K562 (cell line): Measurements from ENCODE around the gene CASP2. TPM values are rescaled to one million over a fixed set of nuclear protein-coding genes. Genes with fewer than 3 reads are reported as not detected.

Experiments used
- ADNP ChIP-seq: fragments of 200-800 bp; sonication (Bioruptor generic); IDR thresholded peaks from 2 replicates; pipeline ENCODE4 v1.6.1; 2016; ENCODE audit warnings: missing genetic modification characterization, missing compliant biosample characterization
- ARNT ChIP-seq, 2 experiments: fragments of 450-650 bp; IDR thresholded peaks; 2 replicates each; pipeline ENCODE4 v1.6.1; 2016; ENCODE audit warnings: mild to moderate bottlenecking in 1 of 2
- CBFA2T2 ChIP-seq: fragments of 450-650 bp; conservative IDR thresholded peaks from 2 replicates; pipeline ENCODE4 v1.6.1; 2017; ENCODE audit warnings: mild to moderate bottlenecking
- HMBOX1 ChIP-seq: sonication (generic); IDR thresholded peaks from 2 replicates; pipeline ENCODE4 v1.6.1; 2016
- JUND ChIP-seq, 2 experiments: IDR thresholded peaks; 2 replicates in 1 of 2; 3 replicates in 1 of 2; pipeline ENCODE4 v1.6.1; 2011; ENCODE audit warnings: borderline replicate concordance in 2 of 2, low read depth in 2 of 2, low read length in 2 of 2, improper control_type of control experiment in 1 of 2, missing biosample characterization in 1 of 2, missing genetic modification characterization in 1 of 2, missing genetic modification reagents in 1 of 2
- KDM5B ChIP-seq: fragments of 200-600 bp; sonication (generic); IDR thresholded peaks from 2 replicates; pipeline ENCODE4 v1.6.1; 2012; ENCODE audit warnings: low read depth, mild to moderate bottlenecking, moderate library complexity, low read length, control low read depth, inconsistent platforms; ENCODE audit not compliant: insufficient replicate concordance
- MAFG ChIP-seq: fragments of 450-650 bp; conservative IDR thresholded peaks from 2 replicates; pipeline ENCODE4 v1.6.1; 2016; ENCODE audit warnings: missing genetic modification characterization, missing compliant biosample characterization
- MNT ChIP-seq, 2 experiments: fragments of 450-650 bp; conservative IDR thresholded peaks; 2 replicates each; pipeline ENCODE4 v1.6.1; 2017; ENCODE audit warnings: mild to moderate bottlenecking in 2 of 2, moderate library complexity in 2 of 2
- NR4A1 ChIP-seq, 2 experiments: fragments of 250-450 bp in 1 of 2; fragments of 450-650 bp in 1 of 2; sonication (Bioruptor Pico) in 1 of 2; IDR thresholded peaks; 2 replicates each; pipeline versions ENCODE4 v1.4.0 to v1.6.1; 2016 to 2020; ENCODE audit warnings: mild to moderate bottlenecking in 2 of 2, missing compliant biosample characterization in 1 of 2, missing genetic modification characterization in 1 of 2, moderate library complexity in 1 of 2
- PHF8 ChIP-seq: fragments of 200-600 bp; sonication (generic); IDR thresholded peaks from 2 replicates; pipeline ENCODE4 v1.6.1; 2012; ENCODE audit warnings: mixed run types, mild to moderate bottlenecking, inconsistent platforms, low read length, moderate library complexity, borderline replicate concordance
- PRMT5 ChIP-seq: sonication (generic); formaldehyde crosslinking; IDR thresholded peaks from 2 replicates; pipeline ENCODE4 v1.5.0; 2020; ENCODE audit warnings: missing genetic modification reagents
- PURB ChIP-seq: sonication (generic); formaldehyde crosslinking; IDR thresholded peaks from 2 replicates; pipeline ENCODE4 v1.9.0; 2021; ENCODE audit warnings: low read depth, mild to moderate bottlenecking, missing genetic modification reagents
- SMARCE1 ChIP-seq: fragments of 450-650 bp; IDR thresholded peaks from 2 replicates; pipeline ENCODE4 v1.7.1; 2016; ENCODE audit warnings: mild to moderate bottlenecking
- TFAM ChIP-seq: fragments of 250-450 bp; sonication (Bioruptor Pico); conservative IDR thresholded peaks from 2 replicates; pipeline ENCODE4 v1.5.0; 2021; ENCODE audit warnings: mild to moderate bottlenecking, moderate library complexity
- ZFP30 ChIP-seq: fragments of 250-450 bp; sonication (Bioruptor Pico); IDR thresholded peaks from 2 replicates; pipeline ENCODE4 v1.8.0; 2022; ENCODE audit warnings: moderate library complexity, mild to moderate bottlenecking, inconsistent platforms, borderline replicate concordance
- ZFP91 ChIP-seq: sonication (generic); formaldehyde crosslinking; IDR thresholded peaks from 2 replicates; pipeline ENCODE4 v1.8.0; 2022; ENCODE audit warnings: mild to moderate bottlenecking, missing genetic modification reagents
- ZMIZ1 ChIP-seq, 2 experiments: fragments of 150-350 bp in 1 of 2; IDR thresholded peaks; 2 replicates each; pipeline ENCODE4 v1.6.1; 2012 to 2016; ENCODE audit warnings: low read depth in 2 of 2, low read length in 2 of 2, mild to moderate bottlenecking in 1 of 2, moderate library complexity in 1 of 2
- ZNF263 ChIP-seq: sonication (generic); formaldehyde crosslinking; IDR thresholded peaks from 2 replicates; pipeline ENCODE4 v1.8.0; 2022; ENCODE audit warnings: mild to moderate bottlenecking, missing genetic modification reagents, borderline replicate concordance
- ZNF408 ChIP-seq: fragments of 250-450 bp; sonication (Bioruptor Pico); IDR thresholded peaks from 2 replicates; pipeline ENCODE4 v1.4.0; 2020; ENCODE audit warnings: low read depth, mild to moderate bottlenecking, moderate library complexity
- polyA plus RNA-seq, 8 experiments: library from polyadenylated mRNA; depleted of rRNA in 4 of 8; stranded (reverse) in 5 of 8; unstranded in 3 of 8; fragments of >200 nt; fragmentation: Nextera tagmentation in 2 of 8; fragmentation: Illumina TruSeq in 1 of 8; extraction: Ambion mirVana in 2 of 8; extraction: Trizol in 1 of 8; gene quantifications; 2 replicates each; pipeline versions ENCODE4 v1.2.1 to v1.2.3, GENCODE V29; 2011 to 2014; ENCODE audit warnings: inconsistent platforms in 1 of 8, missing spikeins in 1 of 8
- total RNA-seq, 7 experiments: library from RNA; depleted of rRNA in 6 of 7; stranded (reverse); fragments of >200 nt in 6 of 7; fragmentation: Illumina TruSeq in 2 of 7; extraction: Trizol in 2 of 7; gene quantifications; 2 replicates each; pipeline versions ENCODE4 v1.2.1 to v1.2.3, GENCODE V29; 2011 to 2021; ENCODE audit warnings: low replicate concordance in 1 of 7

Gene CASP2
- total and polyA plus RNA-seq, 9 of the 15 experiments (the other 6 are each of a cell fraction or from before 2014, with no cell fraction given): 18.8 to 64.9 (median 24.1) TPM

GRCh38 chr7:143256932-143257331 lies 31.2 kb upstream of the CASP2 start (continued):
- TF ChIP-seq ZMIZ1 (IDR thresholded peaks at IDR 0.05; ENCODE audit: low read depth in 2 of 2, low read length in 2 of 2): no peak; a peak in 1 of 4 replicates
- no peak for TF ChIP-seq PHF8
- peak; percentile 80 for TF ChIP-seq HMBOX1
- no peak for TF ChIP-seq MAFG
- no peak for TF ChIP-seq ZNF408 (CRISPR knock-in tag)
- TF ChIP-seq PURB (CRISPR knock-in tag): no peak
- no peak for TF ChIP-seq ZFP91 (CRISPR knock-in tag)
- peak; percentile 70 for TF ChIP-seq CBFA2T2
- no peak for TF ChIP-seq PRMT5 (CRISPR knock-in tag)
- TF ChIP-seq ZNF263 (CRISPR knock-in tag): no peak
- TF ChIP-seq ZFP30: no peak
- no peak for TF ChIP-seq NR4A1 (CRISPR knock-in tag; IDR thresholded peaks at IDR 0.05)
- TF ChIP-seq NR4A1 (tag; IDR thresholded peaks at IDR 0.05): peak; percentile 40; the same call in 1 of the 2 replicates
- TF ChIP-seq KDM5B: no peak
- TF ChIP-seq TFAM (CRISPR knock-in tag): no peak
- no peak for TF ChIP-seq MNT (conservative IDR thresholded peaks at IDR 0.05)
- 0 out of 2 replicates have a peak, but pooled peaks have one; percentile 32 for TF ChIP-seq JUND (IDR thresholded peaks at IDR 0.05; ENCODE audit: borderline replicate concordance, low read depth, low read length)
- no peak; the same call in 1 of the 3 replicates for TF ChIP-seq JUND (tag; IDR thresholded peaks at IDR 0.05; ENCODE audit: borderline replicate concordance, low read depth, low read length)
- no peak for TF ChIP-seq ADNP (tag)
- peak; percentile 63 for TF ChIP-seq SMARCE1
- no peak for TF ChIP-seq ARNT (IDR thresholded peaks at IDR 0.05)
